T-cell (primary cell): Measurements from ENCODE around the gene BCKDHA. TPM values are rescaled to one million over a fixed set of nuclear protein-coding genes. Genes with fewer than 3 reads are reported as not detected.
A peak's percentile ranks its signal among the peaks of the same experiment; 100 is the strongest.

Experiments used
- ATAC-seq, 4 experiments: fragments of 200-7000 bp in 3 of 4; fragments of 150-1000 bp in 1 of 4; cut with Tn5 transposase; replicated peaks in 1 of 4; 1 replicate in 3 of 4; 2 replicates in 1 of 4; pipeline ENCODE4 v1.10.0; 2021; ENCODE audit warnings: moderate library complexity in 3 of 4, mild to moderate bottlenecking in 2 of 4, moderate number of reproducible peaks in 1 of 4
- CTCF ChIA-PET, 2 donors: fragments of 300-600 bp; sonication (Branson Sonifier 250); formaldehyde crosslinking; loops; one replicate each; lab custom pipeline; 2022; ENCODE audit warnings: antibody characterized with exemption in 2 of 2; lab: Charles Lee
- POLR2A ChIA-PET, 2 donors: fragments of 300-600 bp; sonication (Branson Sonifier 250); formaldehyde crosslinking; loops; one replicate each; lab custom pipeline; 2022; ENCODE audit warnings: antibody characterized with exemption in 2 of 2; lab: Charles Lee
- DNase-seq, 35 experiments: peaks; one replicate each; pipeline versions ENCODE4 v3.0.0 to v3.0.0-alpha.2; 2013 to 2023
- H3K27ac ChIP-seq: one replicate; pipeline ENCODE4 v1.5.1; 2013; ENCODE audit warnings: low read length
- H3K27me3 ChIP-seq, 2 experiments: replicated peaks in 1 of 2; 1 replicate in 1 of 2; 2 replicates in 1 of 2; pipeline versions ENCODE4 v1.6.1 to v1.7.0; 2013; ENCODE audit warnings: low read length in 1 of 2, mixed read lengths in 1 of 2; ENCODE audit not compliant: control insufficient read depth in 2 of 2, insufficient read depth in 2 of 2; ENCODE audit errors: extremely low read depth in 1 of 2
- H3K36me3 ChIP-seq, 2 donors: 1 replicate in 1 of 2; 2 replicates in 1 of 2; pipeline versions ENCODE4 v1.6.1 to v1.7.0; 2013; ENCODE audit warnings: low read length in 1 of 2; ENCODE audit not compliant: control insufficient read depth in 2 of 2, insufficient read depth in 1 of 2; ENCODE audit errors: extremely low read depth in 1 of 2
- H3K4me1 ChIP-seq, 2 experiments: 1 replicate in 1 of 2; 2 replicates in 1 of 2; pipeline versions ENCODE4 v1.6.1 to v1.7.0; 2013; ENCODE audit warnings: low read length in 2 of 2, mixed read lengths in 1 of 2; ENCODE audit not compliant: insufficient read depth in 2 of 2, control insufficient read depth in 1 of 2; ENCODE audit errors: extremely low read depth in 1 of 2
- H3K4me3 ChIP-seq, 2 donors: 1 replicate in 1 of 2; 2 replicates in 1 of 2; pipeline versions ENCODE4 v1.5.1 to v1.7.0; 2013; ENCODE audit warnings: mild to moderate bottlenecking in 2 of 2, low read length in 1 of 2, moderate library complexity in 1 of 2; ENCODE audit not compliant: control insufficient read depth in 1 of 2; ENCODE audit errors: extremely low read depth in 1 of 2
- H3K9me3 ChIP-seq: 2 replicates; pipeline ENCODE4 v1.7.0; 2013
- H3K27ac Mint-ChIP-seq, 2 donors: one replicate each; pipeline ENCODE4 v1.8.0; 2020 to 2021; ENCODE audit warnings: mild to moderate bottlenecking in 2 of 2, mixed read lengths in 2 of 2
- H3K27me3 Mint-ChIP-seq, 2 donors: one replicate each; pipeline ENCODE4 v1.8.0; 2021 to 2022; ENCODE audit warnings: mixed read lengths in 2 of 2
- H3K36me3 Mint-ChIP-seq: one replicate; pipeline ENCODE4 v1.8.0; 2021; ENCODE audit warnings: mixed read lengths
- H3K4me1 Mint-ChIP-seq, 3 donors: one replicate each; pipeline ENCODE4 v1.8.0; 2020 to 2022; ENCODE audit warnings: mixed read lengths in 3 of 3, mild to moderate bottlenecking in 1 of 3
- H3K4me3 Mint-ChIP-seq, 3 donors: one replicate each; pipeline ENCODE4 v1.8.0; 2020 to 2022; ENCODE audit warnings: mild to moderate bottlenecking in 3 of 3, mixed read lengths in 3 of 3, moderate library complexity in 3 of 3
- H3K9me3 Mint-ChIP-seq, 3 donors: one replicate each; pipeline ENCODE4 v1.8.0; 2020 to 2022; ENCODE audit warnings: mixed read lengths in 3 of 3
- WGBS: methylation state at CpG from one replicate; pipeline ENCODE4 v1.1.5; 2013; ENCODE audit warnings: missing lambda C conversion rate; ENCODE audit not compliant: insufficient coverage; 5-methylcytosine and 5-hydroxymethylcytosine counted together
- total RNA-seq, 35 experiments: library from RNA in 6 of 35; stranded (reverse) in 6 of 35; fragments of 120-200 nt in 1 of 35; gene quantifications; one replicate each; pipeline versions ENCODE4 v1.2.1 to v1.2.4 and lab custom pipeline; 2013 to 2026

Gene BCKDHA
- total RNA-seq, 5 donors from 2014 or later (not counting 1 experiment from before 2014, with no cell fraction given): 13.0 to 28.6 (median 27.0) TPM

DNA sequence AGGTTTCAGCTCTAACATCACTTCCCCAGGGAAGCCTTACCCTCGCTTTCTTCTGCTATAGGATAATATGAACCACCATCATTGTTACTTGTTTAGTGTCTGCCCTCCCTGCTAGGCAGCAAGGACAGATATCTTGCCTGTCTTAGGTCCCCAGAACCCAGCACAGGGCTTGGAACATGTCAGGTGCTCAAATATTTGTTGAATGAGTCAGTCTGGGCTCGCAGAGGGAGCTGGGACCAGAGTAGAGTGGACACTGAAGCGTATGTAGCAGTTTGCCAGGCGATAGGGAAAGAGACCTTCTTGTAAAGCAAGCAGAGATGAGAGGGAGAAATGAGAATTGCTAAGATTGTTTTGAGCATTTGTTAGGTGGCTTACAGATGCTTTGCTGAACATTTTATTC, 11.7 kb downstream of the BCKDHA start:
- POLR2A ChIA-PET: no interaction called here
- peaks cover 25% of the 10 kb centered on the region for H3K36me3 Mint-ChIP-seq
- H3K4me3 Mint-ChIP-seq: no peak overlapping the region
- no peaks in the 10 kb centered on the region for H3K9me3 Mint-ChIP-seq
- ATAC-seq (no peak), DNase-seq (no peak)
- no peaks in the 10 kb centered on the region for H3K27me3 Mint-ChIP-seq
- H3K27ac ChIP-seq: no peak overlapping the region
- no peaks in the 10 kb centered on the region for H3K27me3 ChIP-seq
- H3K9me3 ChIP-seq: no peaks in the 10 kb centered on the region
- peaks cover 14 to 21% (median 14%) of the 10 kb centered on the region in 3 donors for H3K4me1 Mint-ChIP-seq
- H3K36me3 ChIP-seq: peaks cover 23 to 31% of the 10 kb centered on the region in 2 donors
- peaks cover 0 to 5% of the 10 kb centered on the region in 2 experiments for H3K4me1 ChIP-seq
- 97% methylated on average over 4 of the region's 4 CpGs for WGBS
- no peak overlapping the region for H3K4me3 ChIP-seq
- CTCF ChIA-PET: no interaction called here
- H3K27ac Mint-ChIP-seq: peak overlapping the region in 1 of 2 donors; percentile 72

DNA sequence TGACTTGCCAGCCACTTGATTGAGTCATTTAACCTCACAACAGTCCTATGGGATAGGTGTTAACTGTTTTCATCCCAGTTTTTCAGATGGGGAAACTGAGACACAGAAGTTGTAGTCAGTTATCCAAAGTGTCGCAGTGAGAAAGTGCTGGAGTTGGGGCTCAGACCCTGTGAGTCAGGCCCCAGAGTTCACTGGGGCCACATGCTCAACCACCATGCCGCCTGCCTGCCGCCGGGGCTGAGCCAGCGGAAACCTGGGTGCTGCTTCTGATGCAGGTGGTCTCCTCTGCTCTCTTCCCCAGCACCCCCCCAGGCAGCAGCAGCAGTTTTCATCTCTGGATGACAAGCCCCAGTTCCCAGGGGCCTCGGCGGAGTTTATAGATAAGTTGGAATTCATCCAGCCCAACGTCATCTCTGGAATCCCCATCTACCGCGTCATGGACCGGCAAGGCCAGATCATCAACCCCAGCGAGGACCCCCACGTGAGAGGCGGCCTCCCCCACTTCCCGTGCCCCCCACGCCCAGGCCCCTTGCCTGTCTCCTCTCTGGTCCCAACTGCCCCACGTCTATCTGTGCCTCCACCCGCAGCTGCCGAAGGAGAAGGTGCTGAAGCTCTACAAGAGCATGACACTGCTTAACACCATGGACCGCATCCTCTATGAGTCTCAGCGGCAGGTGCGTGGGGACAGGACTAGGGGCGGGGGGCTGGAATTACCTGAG, 12.9 kb downstream of the BCKDHA start:
- Mint-ChIP-seq H3K36me3 (peaks cover 28% of the 10 kb centered on the region), H3K9me3 (no peaks in the 10 kb centered on the region), H3K27ac (no peak overlapping the region), H3K4me1 (peaks cover 14 to 18% (median 14%) of the 10 kb centered on the region in 3 donors), H3K4me3 (no peak overlapping the region), H3K27me3 (no peaks in the 10 kb centered on the region)
- CTCF ChIA-PET: no interaction called here
- H3K27ac ChIP-seq: no peak overlapping the region
- no peaks in the 10 kb centered on the region for H3K27me3 ChIP-seq
- H3K9me3 ChIP-seq: no peaks in the 10 kb centered on the region
- H3K4me3 ChIP-seq: no peak overlapping the region
- WGBS: 95% methylated on average over 18 of the region's 23 CpGs
- POLR2A ChIA-PET: no interaction called here
- no peak for ATAC-seq
- peaks cover 29 to 43% of the 10 kb centered on the region in 2 donors for H3K36me3 ChIP-seq
- DNase-seq: no peak
- peaks cover 0 to 5% of the 10 kb centered on the region in 2 experiments for H3K4me1 ChIP-seq

DNA sequence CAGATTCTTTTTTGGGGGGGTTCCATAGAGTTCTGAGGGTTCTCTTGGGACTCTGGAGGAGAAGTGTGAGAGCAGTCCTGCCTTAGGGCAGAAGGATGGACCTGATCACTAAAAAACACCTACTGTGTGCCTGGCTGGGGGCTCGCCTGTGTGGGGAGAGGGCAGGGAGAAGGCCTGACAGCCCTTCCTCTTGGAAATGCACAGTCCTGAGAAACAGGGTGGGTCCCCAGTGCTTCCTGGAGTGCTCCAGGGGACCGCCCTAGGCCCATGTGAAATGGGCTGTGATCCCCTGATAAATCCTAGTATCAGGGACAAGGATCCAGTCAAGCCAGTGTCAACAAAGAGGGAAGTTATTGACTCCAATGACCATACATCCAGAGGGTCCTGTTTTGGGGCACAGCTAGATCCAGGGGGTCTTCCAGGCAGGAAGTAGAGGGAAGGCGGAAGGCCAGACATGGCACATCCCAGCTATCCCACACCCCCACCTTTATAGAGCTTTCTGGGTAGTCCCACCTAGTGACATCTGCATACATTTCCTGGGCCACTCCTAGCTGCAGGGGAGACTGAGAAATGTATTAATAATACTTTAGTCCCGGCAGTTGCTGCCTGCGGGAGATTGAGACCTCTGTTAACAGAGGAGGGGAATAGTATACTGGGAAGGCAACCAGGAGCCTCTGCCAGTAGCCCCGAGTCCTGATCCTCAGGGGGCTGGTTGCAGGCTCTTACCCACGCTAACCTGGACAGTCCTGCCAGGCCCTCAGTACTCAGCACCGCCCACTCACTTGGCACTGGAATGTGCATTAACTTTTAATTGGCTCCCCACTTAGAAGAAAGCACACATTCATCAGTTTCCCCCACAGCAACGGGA, 13.7 kb downstream of the BCKDHA start:
- DNase-seq (no peak), ATAC-seq (no peak)
- Histone ChIP-seq H3K4me3 (no peak overlapping the region), H3K4me1 (peaks cover 0 to 5% of the 10 kb centered on the region in 2 experiments), H3K36me3 (peaks cover 34 to 48% of the 10 kb centered on the region in 2 donors), H3K27me3 (no peaks in the 10 kb centered on the region), H3K9me3 (no peaks in the 10 kb centered on the region), H3K27ac (no peak overlapping the region)
- H3K27ac Mint-ChIP-seq: no peak overlapping the region
- ChIA-PET POLR2A (no interaction called here), CTCF (no interaction called here)
- WGBS: 67% methylated on average over 5 of the region's 9 CpGs
- peaks cover 31% of the 10 kb centered on the region for H3K36me3 Mint-ChIP-seq
- no peaks in the 10 kb centered on the region for H3K27me3 Mint-ChIP-seq
- H3K4me1 Mint-ChIP-seq: peaks cover 14 to 17% (median 14%) of the 10 kb centered on the region in 3 donors
- H3K9me3 Mint-ChIP-seq: no peaks in the 10 kb centered on the region
- H3K4me3 Mint-ChIP-seq: no peak overlapping the region

DNA sequence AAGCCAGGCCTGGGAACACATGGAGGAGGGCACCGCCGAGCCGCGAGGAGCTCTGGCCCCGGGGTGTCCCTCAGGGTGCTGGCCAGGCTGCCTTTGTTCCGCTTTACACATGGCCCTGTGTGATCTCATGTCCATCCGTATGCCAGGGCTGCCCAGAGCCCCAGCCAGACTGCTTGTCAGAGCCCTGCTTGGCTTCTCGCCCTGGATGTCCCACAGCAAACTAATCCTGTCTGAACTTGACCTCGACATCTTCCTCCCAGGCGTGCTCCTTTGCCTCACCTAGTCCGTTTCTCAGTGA, 14.3 kb downstream of the BCKDHA start:
- no peak for ATAC-seq
- POLR2A ChIA-PET: no interaction called here
- DNase-seq: no peak
- H3K4me3 Mint-ChIP-seq: no peak overlapping the region
- 92% methylated on average over 8 of the region's 11 CpGs for WGBS
- H3K36me3 Mint-ChIP-seq: peaks cover 32% of the 10 kb centered on the region
- no peak overlapping the region for H3K27ac Mint-ChIP-seq
- CTCF ChIA-PET: no interaction called here
- no peaks in the 10 kb centered on the region for H3K9me3 ChIP-seq
- peaks cover 14 to 17% (median 14%) of the 10 kb centered on the region in 3 donors for H3K4me1 Mint-ChIP-seq
- H3K4me3 ChIP-seq: no peak overlapping the region
- no peaks in the 10 kb centered on the region for H3K27me3 Mint-ChIP-seq
- H3K4me1 ChIP-seq: peaks cover 0 to 5% of the 10 kb centered on the region in 2 experiments
- no peaks in the 10 kb centered on the region for H3K27me3 ChIP-seq
- no peak overlapping the region for H3K27ac ChIP-seq
- no peaks in the 10 kb centered on the region for H3K9me3 Mint-ChIP-seq
- peaks cover 36 to 53% of the 10 kb centered on the region in 2 donors for H3K36me3 ChIP-seq

DNA sequence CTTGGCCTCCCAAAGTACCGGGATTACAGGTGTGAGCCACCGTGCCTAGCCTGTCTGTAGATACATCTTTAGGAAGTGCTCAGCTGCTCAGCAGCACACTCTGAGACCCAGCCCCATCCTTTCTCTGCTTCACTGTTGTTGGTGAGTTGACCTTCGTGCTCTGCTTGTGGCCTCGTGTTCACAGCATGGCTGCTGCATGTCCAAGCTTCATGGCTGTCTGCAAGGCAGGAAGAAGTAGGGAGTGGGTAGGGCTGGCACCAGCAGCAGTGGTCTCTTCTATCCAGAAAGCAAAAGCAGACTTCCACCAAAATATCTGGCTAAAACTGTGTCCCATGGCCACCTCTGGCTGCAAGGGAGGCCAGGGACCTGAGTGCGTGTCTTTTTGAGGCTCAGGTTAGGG, 15.3 kb downstream of the BCKDHA start:
- no peaks in the 10 kb centered on the region for H3K9me3 ChIP-seq
- ATAC-seq (no peak), DNase-seq (no peak)
- H3K4me1 ChIP-seq: peaks cover 0 to 5% of the 10 kb centered on the region in 2 experiments
- no peaks in the 10 kb centered on the region for H3K9me3 Mint-ChIP-seq
- H3K4me1 Mint-ChIP-seq: peaks cover 10 to 14% (median 12%) of the 10 kb centered on the region in 3 donors
- no peak overlapping the region for H3K4me3 ChIP-seq
- 100% methylated on average over 2 of the region's 5 CpGs for WGBS
- ChIA-PET CTCF (interaction anchor here in 1 of 2 donors (0.7 kb wide), 1 partner anchor 25 kb away, joined by 8 read pairs; no protein-coding TSS in a partner anchor), POLR2A (no interaction called here)
- H3K27ac Mint-ChIP-seq: no peak overlapping the region
- H3K27me3 ChIP-seq: no peaks in the 10 kb centered on the region
- H3K36me3 Mint-ChIP-seq: peaks cover 33% of the 10 kb centered on the region
- no peak overlapping the region for H3K27ac ChIP-seq
- peaks cover 36 to 60% of the 10 kb centered on the region in 2 donors for H3K36me3 ChIP-seq
- no peak overlapping the region for H3K4me3 Mint-ChIP-seq
- no peaks in the 10 kb centered on the region for H3K27me3 Mint-ChIP-seq

DNA sequence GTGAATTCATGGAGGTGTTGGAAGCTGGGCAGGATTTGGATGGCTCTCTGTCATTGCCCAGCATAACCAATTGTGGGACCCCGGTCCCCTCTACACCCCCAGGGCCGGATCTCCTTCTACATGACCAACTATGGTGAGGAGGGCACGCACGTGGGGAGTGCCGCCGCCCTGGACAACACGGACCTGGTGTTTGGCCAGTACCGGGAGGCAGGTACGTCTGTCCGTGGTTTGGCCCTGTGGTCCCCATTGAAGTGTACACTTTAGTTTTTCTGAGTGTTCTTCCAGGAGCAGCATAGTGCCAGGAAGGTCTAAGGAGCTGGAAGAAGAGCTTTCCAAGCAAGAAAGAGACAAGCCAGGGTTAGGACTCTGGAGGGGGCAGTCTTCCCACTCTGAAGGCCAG, 16.3 kb downstream of the BCKDHA start:
- Histone ChIP-seq H3K27ac (no peak overlapping the region), H3K27me3 (no peaks in the 10 kb centered on the region), H3K4me1 (peaks cover 0 to 5% of the 10 kb centered on the region in 2 experiments), H3K36me3 (peaks cover 36 to 67% of the 10 kb centered on the region in 2 donors), H3K4me3 (no peak overlapping the region), H3K9me3 (no peaks in the 10 kb centered on the region)
- POLR2A ChIA-PET: no interaction called here
- 90% methylated on average over 4 of the region's 10 CpGs for WGBS
- Mint-ChIP-seq H3K27ac (no peak overlapping the region), H3K27me3 (no peaks in the 10 kb centered on the region), H3K36me3 (peaks cover 40% of the 10 kb centered on the region), H3K4me3 (no peak overlapping the region), H3K9me3 (no peaks in the 10 kb centered on the region), H3K4me1 (peaks cover 10 to 12% (median 12%) of the 10 kb centered on the region in 3 donors)
- ATAC-seq (no peak), DNase-seq (no peak)
- CTCF ChIA-PET: no interaction called here
